ENCODE data around the gene PODN.

- no peak for TF ChIP-seq EZH2 (IDR thresholded peaks at IDR 0.05; ENCODE audit: borderline replicate concordance, low read depth, low read length, severe bottlenecking)
- TF ChIP-seq CTCF (IDR thresholded peaks at IDR 0.05; ENCODE audit: borderline replicate concordance, extremely low read depth, low read length, poor library complexity, severe bottlenecking): no peak
Measured at GRCh38 chr1:53130878-53131589, 69.0 kb downstream of the PODN start.
